PC-9 (cell line): ENCODE measurements around the gene HLA-DMB.

Experiments
- CTCF ChIP-seq: fragments of 200-600 bp; sonication (generic); conservative IDR thresholded peaks from 2 replicates; pipeline ENCODE4 v1.6.1; 2017; ENCODE audit warnings: mixed run types, antibody characterized with exemption, mild to moderate bottlenecking, moderate library complexity
- EZH2 ChIP-seq: fragments of 200-600 bp; sonication (generic); IDR thresholded peaks from 2 replicates; pipeline ENCODE4 v1.8.0; 2017; ENCODE audit warnings: antibody characterized with exemption, low read depth

GRCh38 chr6:32983493-32983848, 42.6 kb upstream of the HLA-DMB start:
- TF ChIP-seq CTCF = no peak
- no peak for TF ChIP-seq EZH2
